H1 (cell line): ENCODE data around the gene TMEM86B. TPM values are rescaled to one million over a fixed set of nuclear protein-coding genes. Genes with fewer than 3 reads are reported as not detected.

ENCODE experiments used
- CBX5 ChIP-seq: fragments of 300-800, 300-1000 bp; sonication (generic); IDR thresholded peaks from 2 replicates; pipeline ENCODE4 v1.7.1; 2016; ENCODE audit warnings: antibody characterized with exemption, low read length, low read depth
- CBX8 ChIP-seq: fragments of 300-800, 300-1000 bp; sonication (generic); IDR thresholded peaks from 2 replicates; pipeline ENCODE4 v1.7.1; 2016; ENCODE audit warnings: low read depth, low read length, borderline replicate concordance
- CEBPB ChIP-seq: IDR thresholded peaks from 2 replicates; pipeline ENCODE4 v1.6.1; 2012; ENCODE audit warnings: low read depth, low read length
- CHD1 ChIP-seq: IDR thresholded peaks from 2 replicates; pipeline ENCODE4 v1.6.1; 2012; ENCODE audit warnings: low read depth, low read length, improper control_type of control experiment
- CTBP2 ChIP-seq: IDR thresholded peaks from 2 replicates; pipeline ENCODE4 v1.7.0; 2011; ENCODE audit warnings: borderline replicate concordance, mild to moderate bottlenecking, moderate library complexity, mixed read lengths, low read length; ENCODE audit not compliant: insufficient read depth, insufficient read length
- EGR1 ChIP-seq: IDR thresholded peaks from 2 replicates; pipeline ENCODE4 v1.6.1; 2011; ENCODE audit warnings: low read depth, low read length, borderline replicate concordance
- EP300 ChIP-seq, 2 experiments: IDR thresholded peaks; 1 replicate in 1 of 2; 2 replicates in 1 of 2; pipeline ENCODE4 v1.6.1; 2011 to 2012; ENCODE audit warnings: low read depth in 2 of 2, low read length in 2 of 2, mild to moderate bottlenecking in 2 of 2, borderline replicate concordance in 1 of 2, inconsistent platforms in 1 of 2, moderate library complexity in 1 of 2
- HDAC6 ChIP-seq: IDR thresholded peaks from one replicate; pipeline ENCODE4 v1.7.1; 2012; ENCODE audit warnings: low read depth, mild to moderate bottlenecking, inconsistent platforms, low read length, moderate library complexity
- JUN ChIP-seq: IDR thresholded peaks from 2 replicates; pipeline ENCODE4 v1.6.1; 2011; ENCODE audit warnings: low read depth, mild to moderate bottlenecking, improper control_type of control experiment, low read length
- NRF1 ChIP-seq: IDR thresholded peaks from 2 replicates; pipeline ENCODE4 v1.6.1; 2011; ENCODE audit warnings: mild to moderate bottlenecking, low read depth, low read length, improper control_type of control experiment
- PHF8 ChIP-seq: fragments of 200-600 bp; sonication (generic); conservative IDR thresholded peaks from 2 replicates; pipeline ENCODE4 v1.7.1; 2012; ENCODE audit warnings: low read depth, mild to moderate bottlenecking, inconsistent platforms, low read length, moderate library complexity
- POLR2A ChIP-seq, 2 experiments: IDR thresholded peaks; 1 replicate in 1 of 2; 2 replicates in 1 of 2; pipeline ENCODE4 v1.6.1; 2011; ENCODE audit warnings: low read depth in 2 of 2, low read length in 2 of 2, mild to moderate bottlenecking in 2 of 2; ENCODE audit errors: control extremely low read depth in 1 of 2
- RAD21 ChIP-seq, 2 experiments: IDR thresholded peaks in 1 of 2; conservative IDR thresholded peaks in 1 of 2; 2 replicates each; pipeline ENCODE4 v1.6.1; 2011; ENCODE audit warnings: low read depth in 2 of 2, low read length in 2 of 2, improper control_type of control experiment in 1 of 2, inconsistent platforms in 1 of 2, mild to moderate bottlenecking in 1 of 2, moderate library complexity in 1 of 2
- RBBP5 ChIP-seq: IDR thresholded peaks from 2 replicates; pipeline ENCODE4 v1.7.1; 2012; ENCODE audit warnings: low read depth, mild to moderate bottlenecking, inconsistent platforms, low read length, moderate library complexity, borderline replicate concordance
- RXRA ChIP-seq: IDR thresholded peaks from 2 replicates; pipeline ENCODE4 v1.6.1; 2011; ENCODE audit warnings: low read depth, mild to moderate bottlenecking, low read length, moderate library complexity; ENCODE audit not compliant: insufficient read depth
- SIRT6 ChIP-seq: IDR thresholded peaks from one replicate; pipeline ENCODE4 v1.7.1; 2012; ENCODE audit warnings: low read length, inconsistent platforms
- SIX5 ChIP-seq: IDR thresholded peaks from 2 replicates; pipeline ENCODE4 v1.6.1; 2011; ENCODE audit warnings: mild to moderate bottlenecking, low read depth, low read length
- SUZ12 ChIP-seq: fragments of 200-600 bp; sonication (generic); IDR thresholded peaks from 2 replicates; pipeline ENCODE4 v1.6.1; 2012; ENCODE audit warnings: mild to moderate bottlenecking, inconsistent platforms, low read length, moderate library complexity, mixed read lengths
- TAF7 ChIP-seq: optimal IDR thresholded peaks from 2 replicates; pipeline ENCODE3; 2011; ENCODE audit warnings: low read depth, mild to moderate bottlenecking, inconsistent platforms, low read length, moderate library complexity, borderline replicate concordance
- TCF12 ChIP-seq: IDR thresholded peaks from 2 replicates; pipeline ENCODE4 v1.6.1; 2011; ENCODE audit warnings: low read depth, mild to moderate bottlenecking, low read length
- polyA plus RNA-seq, 7 experiments: library from polyadenylated mRNA; depleted of rRNA in 3 of 7; stranded (reverse) in 5 of 7; unstranded in 2 of 7; fragments of >200 nt in 5 of 7; fragments of 200-250 nt in 2 of 7; gene quantifications; 1 replicate in 5 of 7; 2 replicates in 1 of 7; 4 replicates in 1 of 7; pipeline versions ENCODE4 v1.2.1 to v1.2.3, GENCODE V29; 2011 to 2013; ENCODE audit warnings: missing spikeins in 2 of 7, mixed read lengths in 2 of 7
- total RNA-seq: library from RNA; stranded (reverse); fragmentation: NEBNext Ultra II Directional; extraction: Animal tissue kit (Norgen Biotek cat#: 25700); gene quantifications from 2 replicates; pipeline ENCODE4 v1.2.1, GENCODE V29; 2021

TMEM86B gene
- total and polyA plus RNA-seq, 2 of the 8 experiments (the other 6 are each of a cell fraction or from before 2014, with no cell fraction given), result 2.0 to 2.9 TPM

DNA sequence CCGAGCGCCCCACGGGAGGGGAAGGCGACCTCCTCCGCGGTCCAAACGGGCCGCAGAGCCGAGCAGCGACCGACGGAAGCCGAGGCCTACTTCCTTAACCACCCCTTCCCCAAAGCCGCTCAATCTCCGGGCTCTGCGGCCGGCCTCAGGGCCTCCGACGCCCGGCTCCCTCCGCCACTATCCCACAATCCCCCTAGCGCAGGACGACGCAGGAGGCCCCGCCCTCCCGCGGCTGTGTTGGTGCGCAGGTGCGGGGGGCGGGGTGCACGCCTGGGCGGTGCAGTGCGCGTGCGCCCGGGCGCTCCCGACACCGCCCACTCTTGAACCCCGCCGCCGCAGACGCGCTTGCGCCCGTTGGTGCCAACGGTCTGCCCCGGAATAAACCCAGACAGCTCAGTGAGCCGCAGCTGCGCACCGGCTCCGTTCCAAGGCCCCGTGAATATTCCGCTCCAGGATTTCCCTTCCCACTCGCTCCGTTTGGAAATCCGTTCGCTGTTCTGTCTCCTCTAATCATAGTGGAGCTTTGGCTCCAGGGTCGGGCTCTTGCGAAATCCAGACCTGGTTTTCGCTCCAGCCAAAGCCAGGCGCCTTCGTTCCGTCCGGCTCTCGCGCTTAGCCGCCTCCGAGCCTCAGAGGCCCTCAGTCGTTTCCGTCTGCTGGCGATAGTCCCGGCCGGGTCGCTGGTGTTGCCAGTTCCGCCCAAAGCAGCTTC, 30.4 kb upstream of the TMEM86B start, which contains the start of gene PPP6R1 (continued):
- TF ChIP-seq CEBPB, result peak; percentile 83
- no peak for TF ChIP-seq SIX5
- TF ChIP-seq CHD1, result no peak
- TF ChIP-seq RAD21 (IDR thresholded peaks at IDR 0.05 in 1 of 2, conservative IDR thresholded peaks at IDR 0.05 in 1 of 2; ENCODE audit: low read depth in 2 of 2, low read length in 2 of 2), result peak in 1 of 2 experiments; percentile 7; a peak in 1 of 4 replicates
- TF ChIP-seq TCF12, result peak; percentile 92
- TF ChIP-seq JUN, result no peak
- peak; percentile 83; the same call in 1 of the 2 replicates for TF ChIP-seq PHF8
- no peak for TF ChIP-seq SIRT6
- TF ChIP-seq CTBP2, result no peak
- 0 out of 2 replicates have a peak, but pooled peaks have one; percentile 50 for TF ChIP-seq RXRA
- TF ChIP-seq TAF7, result no peak
- TF ChIP-seq SUZ12, result no peak
- peak; percentile 69 for TF ChIP-seq RBBP5
- peak in 1 of 2 experiments; percentile 82; a peak in 2 of 3 replicates for TF ChIP-seq POLR2A (IDR thresholded peaks at IDR 0.05; ENCODE audit: control extremely low read depth in 1 of 2, low read depth in 2 of 2, low read length in 2 of 2)
- no peak for TF ChIP-seq CBX8
- peak; percentile 68 for TF ChIP-seq EGR1
- TF ChIP-seq NRF1, result peak; percentile 73
- TF ChIP-seq CBX5, result no peak
- TF ChIP-seq HDAC6, result no peak
- no peak for TF ChIP-seq EP300 (IDR thresholded peaks at IDR 0.05; ENCODE audit: borderline replicate concordance in 1 of 2, low read depth in 2 of 2, low read length in 2 of 2)
- TF ChIP-seq, all 59 proteins: peak for 31
